HG03442 (cell line): Measurements from ENCODE around the gene TPH1.
"Not testable (repeated sequence)": the region's sequence is repeated elsewhere in the genome, so short reads cannot be mapped to it uniquely, and the experiment has no call there.

Experiments used
- ATAC-seq: cut with Tn5 transposase; IDR thresholded peaks from one replicate; pipeline ENCODE4 v1.9.1; 2021; ENCODE audit warnings: mild to moderate bottlenecking, moderate library complexity; ENCODE audit not compliant: unreplicated experiment

TPH1 gene

DNA sequence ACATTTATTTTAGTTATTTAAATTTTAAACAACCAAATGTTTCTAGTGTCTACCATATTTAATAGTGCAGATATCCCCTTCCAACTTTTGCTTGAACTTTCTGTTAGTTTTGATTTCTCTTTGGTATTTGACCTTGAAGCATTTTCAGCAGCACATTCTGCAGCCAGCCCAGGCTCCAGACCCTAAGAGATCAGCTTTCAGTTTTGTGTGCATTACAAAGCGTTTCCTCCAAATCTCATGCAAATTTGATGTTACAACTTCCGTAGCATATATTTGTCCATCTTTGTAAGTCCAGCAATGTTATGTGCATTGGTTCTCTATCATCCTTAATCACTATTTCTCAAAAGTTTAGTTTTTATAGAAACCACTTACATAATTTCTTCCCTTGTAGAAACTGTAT, 18.6 kb downstream of the TPH1 start:
- ATAC-seq, result no peak

DNA sequence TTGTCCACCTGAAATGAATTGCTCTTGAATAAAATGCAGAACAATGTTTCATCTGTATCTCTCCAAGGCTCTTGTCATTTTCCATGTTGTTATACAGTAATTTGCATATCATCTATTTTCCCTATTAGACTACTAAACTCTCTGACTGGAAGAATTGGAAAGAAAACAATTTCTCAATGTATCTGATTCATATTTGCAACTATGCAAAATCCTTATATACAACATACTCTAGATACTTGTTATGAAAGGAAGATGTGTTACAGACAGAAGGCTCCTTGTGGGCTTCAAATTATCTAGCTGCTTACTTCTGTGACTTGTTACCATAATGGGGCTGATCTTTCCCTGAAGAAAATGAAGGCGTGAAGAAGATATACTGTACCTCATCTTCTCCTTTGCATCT, 23.6 kb downstream of the TPH1 start:
- ATAC-seq, result no peak

DNA sequence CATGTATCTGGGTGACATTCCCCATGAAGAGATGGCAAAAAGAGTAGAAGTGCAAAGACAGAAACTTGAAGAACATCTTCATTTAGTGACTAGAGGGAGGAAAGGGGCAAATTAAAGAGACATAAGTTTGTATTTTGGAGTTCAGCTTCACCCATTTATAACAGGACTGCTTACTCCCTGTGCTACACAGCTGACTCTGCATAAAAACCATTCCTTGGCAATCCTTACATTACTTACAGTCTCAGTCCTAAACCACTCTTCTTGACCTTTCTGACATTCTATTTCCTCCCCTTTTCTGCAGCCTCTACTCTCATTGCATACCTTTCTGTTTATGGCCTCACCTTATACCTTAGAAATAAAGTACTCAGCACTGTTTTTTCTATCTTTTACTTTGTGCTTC, 26.4 kb downstream of the TPH1 start:
- no peak for ATAC-seq

DNA sequence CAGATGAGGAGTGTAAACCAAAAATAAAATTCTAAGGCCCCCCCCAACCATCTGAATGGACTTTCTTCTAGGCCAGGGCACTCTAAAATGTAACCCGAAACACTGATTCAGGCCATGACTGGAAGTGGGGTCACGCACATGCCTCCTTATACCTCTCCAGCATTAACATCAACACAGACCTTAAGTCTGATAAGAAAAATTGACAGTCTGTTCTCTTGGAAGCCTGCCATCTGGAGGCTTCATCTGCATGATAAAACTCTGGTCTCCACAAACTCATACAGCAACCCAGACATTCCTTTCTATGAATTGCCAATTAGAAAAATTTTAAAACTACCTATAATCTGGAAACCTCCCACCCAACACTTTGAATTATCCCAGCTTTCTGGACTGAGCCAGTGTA, 29.3 kb downstream of the TPH1 start:
- ATAC-seq, result no peak

DNA sequence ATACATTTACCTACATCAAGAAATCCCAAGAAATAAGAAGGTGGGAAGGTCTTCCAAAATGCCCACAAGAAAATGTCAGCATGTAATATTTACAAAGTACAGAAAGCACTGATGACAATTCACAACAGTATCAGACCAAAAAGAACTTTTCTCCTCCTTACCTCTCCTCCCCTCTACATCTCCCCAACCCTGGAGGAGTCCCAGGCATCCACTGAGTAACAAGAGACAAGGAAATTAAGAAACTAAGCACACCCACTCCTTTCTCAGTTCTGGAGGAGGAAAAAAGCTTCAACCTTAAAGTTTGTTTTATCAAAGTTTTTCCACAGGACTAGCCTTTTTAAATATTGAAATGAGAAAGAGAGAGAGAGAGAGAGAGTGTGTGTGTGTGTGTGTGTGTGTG, 31.2 kb downstream of the TPH1 start:
- ATAC-seq, result no peak

DNA sequence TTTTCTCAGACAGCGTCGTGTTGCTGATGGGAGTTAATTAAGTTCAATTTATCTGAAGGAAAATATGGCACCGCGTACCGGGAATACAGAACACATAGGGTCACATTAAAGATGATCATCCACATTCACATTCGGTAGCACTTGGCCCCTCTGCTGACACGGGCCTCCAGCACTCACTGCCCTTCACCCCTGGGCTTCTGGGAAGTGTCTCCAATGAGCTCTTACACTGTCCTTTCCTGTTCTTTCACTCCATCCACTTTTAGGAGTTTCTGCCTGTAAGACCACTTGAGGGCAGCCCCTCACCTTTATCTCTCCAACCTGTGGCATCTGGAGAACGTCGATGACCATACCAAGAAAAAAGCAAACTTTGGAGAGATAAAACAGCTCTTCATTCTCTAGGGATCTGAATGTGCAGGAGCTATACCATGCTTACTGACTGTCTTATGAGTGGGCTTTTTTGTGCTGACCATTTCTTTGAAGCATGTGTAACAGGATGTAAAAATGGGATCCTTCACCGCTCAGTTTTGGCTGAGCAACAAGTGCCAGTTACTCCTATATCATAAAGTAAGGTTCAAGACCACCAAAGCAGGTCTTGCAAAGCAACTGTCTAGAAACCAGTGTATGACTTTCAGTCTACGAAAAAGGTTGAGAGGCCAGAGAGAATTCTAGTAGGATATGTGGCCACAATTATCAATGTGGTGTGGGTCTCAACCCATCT, 32.1 kb downstream of the TPH1 start:
- ATAC-seq, result no peak

DNA sequence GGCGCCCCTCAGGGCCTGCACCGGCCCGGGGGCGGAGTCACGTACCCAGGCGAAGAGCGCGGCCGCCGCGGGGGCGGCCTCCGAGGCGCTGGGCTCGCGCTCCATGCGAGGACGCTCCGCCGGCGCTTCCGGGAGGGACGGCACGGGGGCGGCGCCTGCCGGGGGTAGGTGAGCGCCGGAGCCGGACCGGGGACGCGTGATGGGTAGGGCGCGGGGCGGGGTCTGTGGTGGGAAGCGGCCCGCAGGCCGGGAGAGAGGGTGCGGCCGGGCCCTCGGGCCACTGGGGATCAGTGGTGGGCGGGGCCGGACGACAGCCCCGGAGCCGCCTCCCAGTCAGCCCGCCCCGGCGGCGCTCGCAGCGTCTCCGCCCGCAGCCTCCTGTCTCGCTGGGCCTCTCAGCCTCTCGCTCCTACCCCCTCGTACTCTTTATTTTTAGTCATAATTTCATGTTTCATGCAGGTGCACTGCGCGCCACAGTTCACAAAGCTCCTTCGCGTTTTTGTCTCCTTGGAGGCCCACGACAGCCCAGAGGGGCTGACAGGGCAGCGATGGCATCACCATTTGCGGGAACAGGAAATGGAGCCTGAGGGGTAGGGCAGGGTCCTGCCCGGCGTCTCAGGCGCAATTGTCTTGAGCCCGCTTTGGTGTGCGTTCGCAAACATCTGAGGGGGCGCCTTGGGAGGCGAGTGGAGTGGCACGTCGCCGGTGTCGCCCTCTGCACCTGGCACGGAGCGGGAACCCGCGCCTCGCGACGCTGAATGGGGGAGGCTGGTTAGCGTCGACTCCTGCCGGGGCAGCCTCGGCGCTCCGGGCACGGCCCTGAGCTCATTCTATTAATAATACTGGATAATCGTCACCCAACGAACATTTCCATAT, 32.9 kb downstream of the TPH1 start, which contains the start of gene SERGEF:
Gene SERGEF (minus strand): TSS at position 142 of the 876 bp plus-strand sequence. CDS start 37 bp downstream, at position 105.
- peak; percentile 88 for ATAC-seq

DNA sequence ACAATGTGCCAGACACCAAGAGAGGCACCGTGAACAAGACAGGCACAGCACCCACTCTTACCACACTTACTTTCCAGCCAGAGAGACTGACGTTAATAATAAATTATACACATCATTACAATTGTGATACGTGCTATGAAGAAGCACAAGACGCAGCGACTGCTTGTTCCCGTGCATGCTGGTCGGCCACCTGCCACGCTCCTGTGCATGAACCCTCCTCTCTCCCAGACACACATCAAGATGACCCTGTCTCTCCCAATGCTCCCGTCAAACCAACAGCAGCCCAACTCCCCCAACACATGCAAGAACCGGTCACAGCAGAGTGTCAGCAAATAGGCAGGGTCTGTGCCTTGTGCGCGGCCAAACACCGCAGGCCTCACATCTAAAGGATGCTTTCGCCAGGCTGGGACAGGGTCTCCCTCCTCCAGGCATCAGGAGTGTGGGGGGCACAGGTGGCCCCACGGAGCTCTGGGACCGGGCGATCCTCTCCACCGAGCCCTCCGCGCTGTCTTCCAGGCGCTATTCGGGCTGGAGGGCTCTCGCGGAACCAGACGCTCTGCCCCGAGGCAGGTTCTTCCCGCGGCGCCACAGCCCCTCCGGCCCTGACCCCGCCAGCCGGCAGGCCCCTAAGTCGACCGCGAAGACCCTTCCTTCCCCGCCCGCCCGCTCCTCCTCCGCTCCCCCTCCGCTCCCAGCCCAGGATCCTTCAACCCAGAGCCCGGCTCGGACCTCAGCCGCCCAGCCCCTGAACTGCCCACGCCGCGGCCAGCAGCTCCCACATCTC, 33.8 kb downstream of the TPH1 start:
- peak; percentile 0 for ATAC-seq

DNA sequence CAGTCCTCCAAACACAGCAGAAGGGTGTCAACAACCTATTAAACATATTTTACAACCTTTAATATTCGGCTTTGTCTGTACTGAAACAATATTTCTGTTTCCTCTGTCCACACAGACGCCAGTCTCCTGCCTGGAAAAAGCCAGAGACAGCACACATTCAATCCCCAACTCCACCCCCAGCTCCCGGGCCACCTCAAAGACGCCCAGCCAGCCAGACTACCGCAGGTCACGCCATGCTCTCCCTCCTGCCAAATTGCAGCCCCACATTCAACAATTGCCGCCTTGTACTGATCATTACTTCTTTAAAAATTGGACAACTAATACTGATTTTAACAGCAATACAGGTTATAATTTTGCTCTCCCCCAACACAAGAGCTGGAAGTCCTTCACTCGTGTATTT, 34.4 kb downstream of the TPH1 start:
- no peak for ATAC-seq

DNA sequence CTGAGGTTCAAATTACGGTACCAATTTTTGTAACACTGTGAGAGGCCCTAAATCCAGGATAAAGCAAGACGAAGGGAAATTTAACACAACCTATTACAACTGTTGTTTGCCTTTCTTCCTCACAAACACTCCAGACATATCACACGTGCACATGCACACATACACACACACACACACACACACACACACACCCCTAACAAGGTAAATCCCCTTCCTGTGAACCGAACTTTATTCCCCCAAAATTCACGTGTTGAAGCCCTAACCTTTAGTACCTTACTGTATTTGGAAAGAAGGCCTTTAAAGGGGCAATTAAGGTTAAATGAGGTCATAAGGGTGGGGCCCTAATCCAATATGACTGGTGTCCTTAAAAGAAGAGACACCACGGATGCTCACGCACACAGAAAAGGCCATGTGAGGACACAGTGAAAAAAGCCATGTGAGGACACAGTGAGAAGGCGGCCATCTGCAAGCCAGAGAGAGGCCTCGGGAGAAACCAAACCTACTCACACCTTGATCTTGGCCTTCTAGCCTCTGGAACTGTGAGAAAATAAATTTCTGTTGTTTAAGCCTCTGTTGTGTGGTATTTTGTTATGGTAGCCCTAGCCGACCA, 35.0 kb downstream of the TPH1 start:
- no peak for ATAC-seq

DNA sequence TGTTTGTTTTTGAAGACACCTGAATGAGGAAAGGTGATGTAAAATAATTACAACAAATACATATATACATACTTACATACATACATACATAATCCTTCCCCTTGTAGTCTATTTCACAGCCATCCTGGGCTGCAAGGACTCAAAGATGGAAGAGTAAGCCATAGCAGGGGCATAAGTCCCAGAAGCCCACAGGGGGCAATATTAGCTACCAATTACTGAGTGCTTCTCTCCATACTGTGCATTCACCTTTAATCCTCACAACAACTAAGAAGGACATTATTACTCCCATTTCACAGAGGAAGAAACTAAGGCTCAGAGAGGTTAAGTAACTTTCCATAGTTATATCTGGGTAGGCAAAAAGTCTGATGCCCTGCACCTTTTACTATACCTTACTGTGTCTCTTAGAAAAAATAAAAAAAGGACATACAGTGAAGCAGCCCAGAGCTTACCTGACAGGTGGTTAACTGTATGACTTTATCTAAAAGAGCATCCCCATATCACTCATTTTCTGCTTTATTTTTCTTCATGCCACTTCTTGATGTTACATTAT, 35.9 kb downstream of the TPH1 start:
- ATAC-seq, result no peak

DNA sequence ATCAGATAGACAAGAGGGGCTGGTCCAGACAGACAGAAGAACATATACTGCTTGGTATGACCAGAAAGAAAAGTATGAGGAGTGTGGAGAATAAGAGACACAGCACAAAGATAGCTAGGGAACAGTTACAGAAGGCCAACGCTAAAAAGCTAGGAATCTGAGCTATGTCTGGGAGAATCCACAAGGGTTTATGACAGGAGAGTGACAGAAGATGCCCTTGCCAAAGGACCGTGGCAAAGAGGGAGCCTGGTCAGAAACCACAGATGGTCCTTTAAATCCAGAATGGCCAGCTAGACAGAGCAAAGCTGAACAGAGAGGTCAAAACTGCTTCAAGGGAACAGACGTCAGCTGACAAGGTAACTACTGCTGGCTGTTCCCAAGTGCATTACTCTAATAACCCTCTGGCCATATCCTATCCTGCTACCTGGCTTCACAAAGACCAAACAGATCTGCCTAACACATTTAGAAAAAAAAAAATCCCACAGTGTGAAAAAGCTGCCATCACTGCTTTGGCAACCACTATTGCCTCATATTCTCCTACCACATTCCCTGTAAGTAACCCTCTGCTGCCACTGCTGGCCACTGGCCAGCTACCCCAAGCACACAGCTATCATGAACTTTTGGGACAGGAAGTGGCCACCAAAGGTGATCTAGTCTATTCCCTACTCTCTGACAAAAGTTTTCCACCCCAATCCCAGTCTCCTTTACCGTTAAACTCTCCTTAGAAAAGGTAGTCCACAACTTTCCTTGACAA, 40.5 kb downstream of the TPH1 start:
- no peak for ATAC-seq

DNA sequence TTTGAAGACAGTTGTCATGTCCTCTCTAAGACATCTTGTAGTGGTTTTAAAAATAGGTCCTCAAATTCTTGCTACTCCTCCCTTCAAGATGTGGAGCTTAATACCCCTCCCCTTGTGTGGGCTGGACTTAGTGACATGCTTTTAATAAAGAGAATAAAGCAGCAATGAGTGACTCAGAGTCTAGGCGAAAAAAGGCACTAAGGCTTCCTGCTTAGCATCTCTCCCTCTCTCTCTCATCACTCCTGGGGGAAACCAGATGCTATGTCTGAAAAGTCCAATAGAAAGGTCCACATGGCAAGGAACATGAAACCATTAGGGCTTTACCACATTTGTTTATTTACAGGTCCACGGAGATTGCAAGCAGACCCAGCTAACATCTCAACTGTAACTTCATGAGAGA, 44.9 kb downstream of the TPH1 start:
- no peak for ATAC-seq

DNA sequence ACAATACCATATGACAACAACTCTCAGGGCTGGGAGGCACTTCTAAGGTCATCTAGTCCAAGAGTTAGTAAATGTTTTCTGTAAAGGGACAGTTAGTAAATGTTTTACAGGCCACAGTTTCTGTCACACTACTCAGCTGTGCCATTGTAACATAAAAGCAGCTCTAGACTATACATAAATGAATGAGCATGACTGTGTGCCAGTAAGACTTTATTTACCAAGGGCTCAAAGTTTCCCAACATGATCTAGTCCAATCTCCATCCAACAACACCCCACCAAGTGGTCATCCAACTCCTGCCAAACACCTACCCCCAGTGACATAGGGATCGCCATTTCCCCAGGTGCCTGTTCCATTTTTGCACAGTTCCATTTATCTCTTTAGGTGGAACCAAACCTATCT, 45.3 kb downstream of the TPH1 start:
- no peak for ATAC-seq

DNA sequence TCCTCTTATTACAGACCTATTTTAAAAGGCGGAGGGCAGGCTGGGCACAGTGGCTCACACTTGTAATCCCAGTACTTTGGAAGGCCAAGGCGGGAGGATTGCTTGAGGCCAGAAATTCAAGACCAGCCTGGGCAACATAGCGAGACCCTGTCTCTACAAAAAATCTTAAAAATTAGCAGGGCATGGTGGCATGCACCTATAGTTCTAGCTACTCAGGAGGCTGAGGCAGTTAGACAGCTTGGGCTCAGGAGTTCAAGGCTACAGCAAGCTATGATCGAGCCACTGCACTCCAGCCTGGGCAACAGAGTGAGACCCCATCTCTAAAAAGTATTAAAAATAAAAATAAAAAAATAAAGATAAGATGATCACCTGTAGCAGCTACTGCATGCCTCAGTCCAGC, 45.9 kb downstream of the TPH1 start:
- not testable (repeated sequence) for ATAC-seq
